ENCODE measurements around the gene KLRF1. TPM values are rescaled to one million over a fixed set of nuclear protein-coding genes. Genes with fewer than 3 reads are reported as not detected.

The KLRF1 gene
- not detected for total RNA-seq (ENCODE audit: unreplicated experiment)
- long read RNA-seq = 0 reads

- H3K9me3 Mint-ChIP-seq (ENCODE audit: unreplicated experiment) = no peaks in the 10 kb centered on the region
- no peak within 1 kb of the TSS for H3K4me3 Mint-ChIP-seq (ENCODE audit: unreplicated experiment)
- no peak for DNase-seq (ENCODE audit: low spot score)
- TF ChIP-seq CTCF (IDR thresholded peaks at IDR 0.05; ENCODE audit: unreplicated experiment) = no peak
- H3K27ac Mint-ChIP-seq (ENCODE audit: unreplicated experiment) = no peak within 1 kb of the TSS
- no peaks in the 10 kb centered on the region for H3K36me3 Mint-ChIP-seq (ENCODE audit: low read depth, unreplicated experiment)
- no peaks in the 10 kb centered on the region for H3K4me1 Mint-ChIP-seq (ENCODE audit: unreplicated experiment)
- peaks cover 4% of the 10 kb centered on the region for H3K27me3 Mint-ChIP-seq (ENCODE audit: unreplicated experiment)
These were observed at the start of gene KLRF1 for GRCh38 chr12:9827209-9827888. Gene KLRF1 (plus strand): TSS chr12:9827481. CDS start chr12:9827545, 64 bp downstream.

- no peaks in the 10 kb centered on the region for H3K4me1 Mint-ChIP-seq (ENCODE audit: unreplicated experiment)
- H3K36me3 Mint-ChIP-seq (ENCODE audit: low read depth, unreplicated experiment) = no peaks in the 10 kb centered on the region
These were observed 48.1 kb upstream of the KLRF1 start for GRCh38 chr12:9779209-9779608.

GRCh38 chr12:9781360-9781759 lies 45.9 kb upstream of the KLRF1 start:
- Mint-ChIP-seq H3K4me3 (ENCODE audit: unreplicated experiment) (no peak overlapping the region), H3K27ac (ENCODE audit: unreplicated experiment) (no peak overlapping the region), H3K27me3 (ENCODE audit: unreplicated experiment) (no peaks in the 10 kb centered on the region), H3K36me3 (ENCODE audit: low read depth, unreplicated experiment) (no peaks in the 10 kb centered on the region), H3K9me3 (ENCODE audit: unreplicated experiment) (no peaks in the 10 kb centered on the region), H3K4me1 (ENCODE audit: unreplicated experiment) (no peaks in the 10 kb centered on the region)
- no peak for TF ChIP-seq CTCF (IDR thresholded peaks at IDR 0.05; ENCODE audit: unreplicated experiment)
- no peak for DNase-seq (ENCODE audit: low spot score)

More at GRCh38 chr12:9779209-9779608, 48.1 kb upstream of the KLRF1 start:
- Mint-ChIP-seq H3K27ac (ENCODE audit: unreplicated experiment) (no peak overlapping the region), H3K9me3 (ENCODE audit: unreplicated experiment) (no peaks in the 10 kb centered on the region), H3K4me3 (ENCODE audit: unreplicated experiment) (no peak overlapping the region), H3K27me3 (ENCODE audit: unreplicated experiment) (no peaks in the 10 kb centered on the region)
- no peak for TF ChIP-seq CTCF (IDR thresholded peaks at IDR 0.05; ENCODE audit: unreplicated experiment)
- DNase-seq (ENCODE audit: low spot score) = no peak

GRCh38 chr12:9782547-9783382 lies 44.5 kb upstream of the KLRF1 start:
- Mint-ChIP-seq H3K27ac (ENCODE audit: unreplicated experiment) (no peak overlapping the region), H3K4me1 (ENCODE audit: unreplicated experiment) (no peaks in the 10 kb centered on the region), H3K36me3 (ENCODE audit: low read depth, unreplicated experiment) (no peaks in the 10 kb centered on the region)

More at GRCh38 chr12:9782547-9783382, 44.5 kb upstream of the KLRF1 start:
- no peaks in the 10 kb centered on the region for H3K9me3 Mint-ChIP-seq (ENCODE audit: unreplicated experiment)
- no peak for TF ChIP-seq CTCF (IDR thresholded peaks at IDR 0.05; ENCODE audit: unreplicated experiment)
- H3K27me3 Mint-ChIP-seq (ENCODE audit: unreplicated experiment) = no peaks in the 10 kb centered on the region
- no peak for DNase-seq (ENCODE audit: low spot score)
- H3K4me3 Mint-ChIP-seq (ENCODE audit: unreplicated experiment) = no peak overlapping the region
